ENCODE results near the gene AKT3.

Gene AKT3

GRCh38 chr1:243842978-243843511 lies 7.0 kb downstream of the AKT3 start:
- TF ChIP-seq EP300 (IDR thresholded peaks at IDR 0.05; ENCODE audit: borderline replicate concordance), result no peak
- TF ChIP-seq, protein P1, sequence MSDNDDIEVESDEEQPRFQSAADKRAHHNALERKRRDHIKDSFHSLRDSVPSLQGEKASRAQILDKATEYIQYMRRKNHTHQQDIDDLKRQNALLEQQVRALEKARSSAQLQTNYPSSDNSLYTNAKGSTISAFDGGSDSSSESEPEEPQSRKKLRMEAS (IDR thresholded peaks at IDR 0.05), result no peak
- TF ChIP-seq NFIC (IDR thresholded peaks at IDR 0.05), result no peak
- TF ChIP-seq, protein P2, sequence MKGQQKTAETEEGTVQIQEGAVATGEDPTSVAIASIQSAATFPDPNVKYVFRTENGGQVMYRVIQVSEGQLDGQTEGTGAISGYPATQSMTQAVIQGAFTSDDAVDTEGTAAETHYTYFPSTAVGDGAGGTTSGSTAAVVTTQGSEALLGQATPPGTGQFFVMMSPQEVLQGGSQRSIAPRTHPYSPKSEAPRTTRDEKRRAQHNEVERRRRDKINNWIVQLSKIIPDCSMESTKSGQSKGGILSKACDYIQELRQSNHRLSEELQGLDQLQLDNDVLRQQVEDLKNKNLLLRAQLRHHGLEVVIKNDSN (IDR thresholded peaks at IDR 0.05), result no peak
- TF ChIP-seq CEBPB (IDR thresholded peaks at IDR 0.05), result no peak
- no peak for TF ChIP-seq TCF12 (IDR thresholded peaks at IDR 0.05; ENCODE audit: low read depth)
- TF ChIP-seq YY1 (IDR thresholded peaks at IDR 0.05; ENCODE audit: low read depth), result no peak
- no peak for TF ChIP-seq TAF1 (IDR thresholded peaks at IDR 0.05; ENCODE audit: low read depth)
- TF ChIP-seq CREB1 (IDR thresholded peaks at IDR 0.05; ENCODE audit: low read depth), result no peak
- no peak for TF ChIP-seq TEAD4 (IDR thresholded peaks at IDR 0.05)
- TF ChIP-seq ZBTB7A (IDR thresholded peaks at IDR 0.05; ENCODE audit: low read depth), result no peak
- TF ChIP-seq, protein P3, sequence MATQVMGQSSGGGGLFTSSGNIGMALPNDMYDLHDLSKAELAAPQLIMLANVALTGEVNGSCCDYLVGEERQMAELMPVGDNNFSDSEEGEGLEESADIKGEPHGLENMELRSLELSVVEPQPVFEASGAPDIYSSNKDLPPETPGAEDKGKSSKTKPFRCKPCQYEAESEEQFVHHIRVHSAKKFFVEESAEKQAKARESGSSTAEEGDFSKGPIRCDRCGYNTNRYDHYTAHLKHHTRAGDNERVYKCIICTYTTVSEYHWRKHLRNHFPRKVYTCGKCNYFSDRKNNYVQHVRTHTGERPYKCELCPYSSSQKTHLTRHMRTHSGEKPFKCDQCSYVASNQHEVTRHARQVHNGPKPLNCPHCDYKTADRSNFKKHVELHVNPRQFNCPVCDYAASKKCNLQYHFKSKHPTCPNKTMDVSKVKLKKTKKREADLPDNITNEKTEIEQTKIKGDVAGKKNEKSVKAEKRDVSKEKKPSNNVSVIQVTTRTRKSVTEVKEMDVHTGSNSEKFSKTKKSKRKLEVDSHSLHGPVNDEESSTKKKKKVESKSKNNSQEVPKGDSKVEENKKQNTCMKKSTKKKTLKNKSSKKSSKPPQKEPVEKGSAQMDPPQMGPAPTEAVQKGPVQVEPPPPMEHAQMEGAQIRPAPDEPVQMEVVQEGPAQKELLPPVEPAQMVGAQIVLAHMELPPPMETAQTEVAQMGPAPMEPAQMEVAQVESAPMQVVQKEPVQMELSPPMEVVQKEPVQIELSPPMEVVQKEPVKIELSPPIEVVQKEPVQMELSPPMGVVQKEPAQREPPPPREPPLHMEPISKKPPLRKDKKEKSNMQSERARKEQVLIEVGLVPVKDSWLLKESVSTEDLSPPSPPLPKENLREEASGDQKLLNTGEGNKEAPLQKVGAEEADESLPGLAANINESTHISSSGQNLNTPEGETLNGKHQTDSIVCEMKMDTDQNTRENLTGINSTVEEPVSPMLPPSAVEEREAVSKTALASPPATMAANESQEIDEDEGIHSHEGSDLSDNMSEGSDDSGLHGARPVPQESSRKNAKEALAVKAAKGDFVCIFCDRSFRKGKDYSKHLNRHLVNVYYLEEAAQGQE (IDR thresholded peaks at IDR 0.05; ENCODE audit: low read depth), result no peak
- no peak for TF ChIP-seq FOXM1 (IDR thresholded peaks at IDR 0.05; ENCODE audit: borderline replicate concordance, low read depth)
- TF ChIP-seq EGR1 (IDR thresholded peaks at IDR 0.05), result no peak
- TF ChIP-seq RAD21 (IDR thresholded peaks at IDR 0.05; ENCODE audit: low read depth), result no peak

- TF ChIP-seq EP300 (IDR thresholded peaks at IDR 0.05; ENCODE audit: borderline replicate concordance), result no peak
- no peak for TF ChIP-seq NFIC (IDR thresholded peaks at IDR 0.05)
- no peak for TF ChIP-seq TCF12 (IDR thresholded peaks at IDR 0.05; ENCODE audit: low read depth)
- TF ChIP-seq, protein P1 (IDR thresholded peaks at IDR 0.05), result no peak
- no peak for TF ChIP-seq TAF1 (IDR thresholded peaks at IDR 0.05; ENCODE audit: low read depth)
- no peak for TF ChIP-seq ZBTB7A (IDR thresholded peaks at IDR 0.05; ENCODE audit: low read depth)
- no peak for TF ChIP-seq FOXM1 (IDR thresholded peaks at IDR 0.05; ENCODE audit: borderline replicate concordance, low read depth)
- TF ChIP-seq TEAD4 (IDR thresholded peaks at IDR 0.05), result no peak
- no peak for TF ChIP-seq CREB1 (IDR thresholded peaks at IDR 0.05; ENCODE audit: low read depth)
Measured at GRCh38 chr1:243842161-243842560, 7.9 kb downstream of the AKT3 start.

- TF ChIP-seq EP300 (IDR thresholded peaks at IDR 0.05; ENCODE audit: borderline replicate concordance), result no peak
- TF ChIP-seq EGR1 (IDR thresholded peaks at IDR 0.05), result no peak
- no peak for TF ChIP-seq CEBPB (IDR thresholded peaks at IDR 0.05)
- TF ChIP-seq, protein P2 (IDR thresholded peaks at IDR 0.05), result no peak
- TF ChIP-seq, protein P1 (IDR thresholded peaks at IDR 0.05), result no peak
- TF ChIP-seq RAD21 (IDR thresholded peaks at IDR 0.05; ENCODE audit: low read depth), result no peak
- TF ChIP-seq TCF12 (IDR thresholded peaks at IDR 0.05; ENCODE audit: low read depth), result no peak
- TF ChIP-seq, protein P3 (IDR thresholded peaks at IDR 0.05; ENCODE audit: low read depth), result no peak
- no peak for TF ChIP-seq CREB1 (IDR thresholded peaks at IDR 0.05; ENCODE audit: low read depth)
- no peak for TF ChIP-seq ZBTB7A (IDR thresholded peaks at IDR 0.05; ENCODE audit: low read depth)
- TF ChIP-seq TAF1 (IDR thresholded peaks at IDR 0.05; ENCODE audit: low read depth), result no peak
- TF ChIP-seq TEAD4 (IDR thresholded peaks at IDR 0.05), result no peak
- TF ChIP-seq NFIC (IDR thresholded peaks at IDR 0.05), result no peak
- no peak for TF ChIP-seq YY1 (IDR thresholded peaks at IDR 0.05; ENCODE audit: low read depth)
- TF ChIP-seq FOXM1 (IDR thresholded peaks at IDR 0.05; ENCODE audit: borderline replicate concordance, low read depth), result no peak
Measured at GRCh38 chr1:243841507-243841906, 8.5 kb downstream of the AKT3 start.

DNA sequence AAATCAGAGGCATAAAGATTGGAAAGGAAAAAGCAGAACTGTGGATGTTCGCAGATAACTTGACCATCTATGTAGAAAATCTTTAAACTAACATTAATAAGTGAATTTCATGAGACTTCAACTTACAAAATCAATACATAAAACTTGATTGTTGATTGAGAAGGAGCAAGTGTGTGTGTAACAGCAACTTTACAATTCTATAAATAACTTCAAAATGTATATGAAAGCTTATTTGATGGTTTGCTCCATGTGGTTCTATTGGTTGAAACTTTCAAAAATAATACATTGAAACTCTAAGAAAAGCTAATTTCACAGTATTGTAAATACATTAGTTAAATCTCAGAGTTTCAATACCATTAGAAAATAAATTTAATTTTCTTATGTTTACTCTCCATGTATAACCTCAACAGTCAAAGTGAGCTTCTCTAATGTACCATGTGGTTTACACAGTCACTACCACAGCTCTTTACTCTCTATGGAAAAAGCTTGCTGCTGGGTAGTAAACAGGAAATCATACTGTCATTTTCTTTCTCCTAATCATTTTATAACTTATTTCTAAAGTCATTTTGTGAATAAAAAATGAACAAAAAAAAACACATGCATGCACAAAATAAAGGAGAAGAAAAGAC lies 12.0 kb downstream of the AKT3 start:
- TF ChIP-seq RAD21 (IDR thresholded peaks at IDR 0.05; ENCODE audit: low read depth), result no peak
- no peak for TF ChIP-seq YY1 (IDR thresholded peaks at IDR 0.05; ENCODE audit: low read depth)
- no peak for TF ChIP-seq EP300 (IDR thresholded peaks at IDR 0.05; ENCODE audit: borderline replicate concordance)
- no peak for TF ChIP-seq CEBPB (IDR thresholded peaks at IDR 0.05)
- TF ChIP-seq EGR1 (IDR thresholded peaks at IDR 0.05), result no peak
- no peak for TF ChIP-seq NFIC (IDR thresholded peaks at IDR 0.05)
- TF ChIP-seq, protein P1 (IDR thresholded peaks at IDR 0.05), result no peak
- no peak for TF ChIP-seq TCF12 (IDR thresholded peaks at IDR 0.05; ENCODE audit: low read depth)
- TF ChIP-seq TEAD4 (IDR thresholded peaks at IDR 0.05), result no peak
- no peak for TF ChIP-seq FOXM1 (IDR thresholded peaks at IDR 0.05; ENCODE audit: borderline replicate concordance, low read depth)
- no peak for TF ChIP-seq TAF1 (IDR thresholded peaks at IDR 0.05; ENCODE audit: low read depth)
- TF ChIP-seq CREB1 (IDR thresholded peaks at IDR 0.05; ENCODE audit: low read depth), result no peak
- TF ChIP-seq ZBTB7A (IDR thresholded peaks at IDR 0.05; ENCODE audit: low read depth), result no peak
- TF ChIP-seq, protein P2 (IDR thresholded peaks at IDR 0.05), result no peak
- TF ChIP-seq, protein P3 (IDR thresholded peaks at IDR 0.05; ENCODE audit: low read depth), result no peak
